Right kidney (tissue), 1 donor: Measurements from ENCODE around the gene FHAD1.
"Not testable (repeated sequence)": the region's sequence is repeated elsewhere in the genome, so short reads cannot be mapped to it uniquely, and the experiment has no call there.

Source experiments
- DNase-seq: peaks from one replicate; pipeline ENCODE4 v3.0.0-alpha.2; 2016

The FHAD1 gene

GRCh38 chr1:15418806-15419515, 171.9 kb downstream of the FHAD1 start:
- no peak for DNase-seq

DNA sequence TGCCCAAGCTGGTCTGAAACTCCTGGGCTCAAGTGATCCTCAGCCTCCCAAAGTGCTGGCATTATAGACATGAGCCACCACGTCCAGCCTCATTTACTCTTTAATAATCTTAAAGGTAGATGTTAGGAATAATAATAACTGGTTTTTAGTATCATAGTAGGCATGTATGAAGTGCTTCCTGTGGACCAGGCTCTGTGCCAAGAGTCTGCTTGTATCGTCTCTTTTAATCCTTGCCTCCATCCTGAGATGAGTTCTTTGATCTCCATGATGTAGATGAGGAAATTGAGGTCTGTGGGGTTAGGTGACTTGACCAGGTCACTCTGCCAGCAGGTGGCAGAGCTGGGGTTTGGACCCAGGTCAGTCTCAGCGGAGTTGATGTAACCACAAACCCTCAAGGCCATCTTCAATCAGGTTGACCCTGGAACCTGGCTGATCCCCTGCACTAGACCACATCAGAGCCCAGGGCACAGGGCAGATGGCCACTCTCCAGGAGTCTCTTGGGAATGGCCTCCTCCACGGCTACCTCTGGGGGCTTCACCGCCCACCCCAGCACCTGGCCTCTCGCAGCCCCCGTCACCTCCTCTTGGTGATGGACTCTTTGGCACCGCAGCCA, 173.9 kb downstream of the FHAD1 start:
- DNase-seq = no peak

DNA sequence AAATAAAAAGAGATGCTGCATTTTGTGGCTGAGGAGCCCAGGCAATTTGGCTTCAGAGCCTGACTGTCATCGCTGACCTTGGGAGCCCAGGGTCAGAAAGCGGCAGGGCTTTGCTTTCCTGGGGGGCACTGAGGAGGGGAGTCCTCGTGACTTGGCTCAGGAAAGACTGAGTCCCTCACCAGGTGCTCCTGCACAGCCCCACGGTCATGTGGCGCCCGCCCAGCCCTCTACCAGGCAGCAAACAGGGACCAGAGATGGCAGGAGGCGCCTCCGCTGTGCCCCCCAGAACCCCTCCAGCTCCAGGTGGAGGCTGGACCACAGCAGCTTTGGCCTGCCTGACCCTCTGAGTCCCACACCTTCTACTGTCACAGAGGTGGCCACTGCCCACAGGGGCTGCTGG, 175.8 kb downstream of the FHAD1 start:
- no peak for DNase-seq

DNA sequence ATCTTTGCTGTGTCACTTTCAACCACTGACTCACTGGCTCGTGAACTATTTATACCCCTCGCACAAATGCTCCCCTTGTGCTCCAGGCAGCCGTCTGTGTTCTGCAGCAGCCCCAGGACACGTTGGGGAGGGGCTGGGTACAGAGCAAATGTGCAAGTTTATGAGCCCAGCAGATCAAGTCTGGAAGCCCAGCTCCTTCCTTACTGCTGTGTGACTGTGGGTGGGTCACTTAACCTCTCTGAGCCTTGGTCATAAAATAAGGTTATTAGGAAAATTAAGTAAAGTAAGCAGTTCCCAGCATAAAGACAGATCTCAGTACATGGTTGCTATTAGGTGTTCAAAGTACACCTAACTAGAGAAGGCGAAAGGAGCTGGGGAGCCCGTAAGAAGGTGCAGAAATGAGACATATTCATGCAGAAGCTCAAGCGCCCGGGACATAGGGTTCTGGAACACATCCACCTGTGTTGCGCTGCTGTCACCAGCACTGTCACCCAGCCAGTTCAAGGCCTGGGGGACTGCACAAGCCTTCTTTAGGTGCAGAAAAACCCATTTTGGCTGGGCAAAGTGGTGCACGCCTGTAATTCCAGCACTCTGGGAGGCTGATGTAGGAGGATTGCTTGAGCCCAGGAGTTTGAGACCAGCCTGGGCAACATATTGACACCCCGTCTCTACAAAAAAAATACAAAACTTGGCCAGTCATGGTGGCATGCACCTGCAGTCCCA, 176.5 kb downstream of the FHAD1 start:
- no peak for DNase-seq

GRCh38 chr1:15424146-15424667, 177.2 kb downstream of the FHAD1 start:
- DNase-seq = no peak

DNA sequence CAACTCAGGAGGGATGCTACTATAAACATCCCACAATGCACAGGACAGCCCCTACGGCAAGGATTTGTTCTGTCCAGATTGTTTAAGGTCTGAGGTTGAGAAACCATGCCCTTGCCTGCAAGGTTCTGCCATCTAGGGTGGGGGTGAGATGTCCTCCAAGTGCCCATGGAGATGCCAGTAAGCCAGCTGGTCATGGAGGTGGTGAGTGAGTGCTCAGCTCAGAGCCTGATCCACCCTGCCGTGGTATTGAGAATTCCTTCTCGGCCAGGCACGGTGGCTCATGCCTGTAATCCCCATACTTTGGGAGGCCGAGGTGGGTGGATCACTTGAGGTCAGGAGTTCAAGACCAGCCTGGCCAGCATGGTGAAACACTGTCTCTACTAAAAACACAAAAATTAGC, 178.0 kb downstream of the FHAD1 start:
- DNase-seq = no peak

DNA sequence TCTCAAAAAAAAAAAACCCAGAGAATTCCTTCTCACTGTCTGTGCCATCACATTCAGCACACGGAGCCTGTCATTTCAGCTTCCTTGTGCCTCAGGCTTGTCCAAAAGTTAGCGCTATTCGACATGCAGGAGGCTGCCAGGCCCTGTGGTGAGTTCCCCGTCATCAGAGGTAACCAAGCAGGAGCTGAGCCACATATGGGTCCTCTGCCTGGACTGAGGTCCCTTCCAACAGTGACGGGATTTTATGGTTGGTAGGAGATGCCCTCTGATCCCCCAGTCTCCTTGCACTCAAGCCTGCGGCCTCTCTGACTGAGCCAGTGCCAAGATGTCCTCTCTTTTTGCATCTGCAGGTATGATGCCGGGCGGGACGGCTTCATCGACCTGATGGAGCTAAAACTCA, 178.5 kb downstream of the FHAD1 start:
- no peak for DNase-seq

GRCh38 chr1:15425958-15426357, 178.9 kb downstream of the FHAD1 start:
- no peak for DNase-seq

- DNase-seq = no peak
Observed at GRCh38 chr1:15426492-15427279, 179.7 kb downstream of the FHAD1 start.

- DNase-seq = no peak
Observed at GRCh38 chr1:15427280-15427666, 180.2 kb downstream of the FHAD1 start.

GRCh38 chr1:15428252-15428651, 181.2 kb downstream of the FHAD1 start:
- DNase-seq = not testable (repeated sequence)

- no peak for DNase-seq
Observed at GRCh38 chr1:15428815-15429435, 181.9 kb downstream of the FHAD1 start.

DNA sequence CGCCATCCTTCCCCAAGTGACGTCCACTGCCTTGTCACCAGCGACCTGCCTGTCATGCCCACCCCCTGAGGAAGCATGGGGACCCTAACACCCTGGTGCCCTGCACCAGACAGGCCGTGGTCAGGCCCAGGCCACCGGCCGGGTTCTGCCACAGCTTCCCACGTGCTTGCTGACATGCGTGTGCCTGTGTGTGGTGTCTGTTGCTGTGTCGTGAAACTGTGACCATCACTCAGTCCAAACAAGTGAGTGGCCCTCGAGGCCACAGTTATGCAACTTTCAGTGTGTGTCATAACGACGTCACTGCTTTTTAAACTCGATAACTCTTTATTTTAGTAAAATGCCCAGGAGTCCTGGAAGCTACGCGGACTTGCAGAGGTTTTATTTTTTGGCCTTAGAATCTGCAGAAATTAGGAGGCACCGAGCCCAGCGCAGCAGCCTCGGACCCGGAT, 182.7 kb downstream of the FHAD1 start:
- no peak for DNase-seq

GRCh38 chr1:15430787-15431570, 184.0 kb downstream of the FHAD1 start:
- DNase-seq = peak; percentile 67

DNA sequence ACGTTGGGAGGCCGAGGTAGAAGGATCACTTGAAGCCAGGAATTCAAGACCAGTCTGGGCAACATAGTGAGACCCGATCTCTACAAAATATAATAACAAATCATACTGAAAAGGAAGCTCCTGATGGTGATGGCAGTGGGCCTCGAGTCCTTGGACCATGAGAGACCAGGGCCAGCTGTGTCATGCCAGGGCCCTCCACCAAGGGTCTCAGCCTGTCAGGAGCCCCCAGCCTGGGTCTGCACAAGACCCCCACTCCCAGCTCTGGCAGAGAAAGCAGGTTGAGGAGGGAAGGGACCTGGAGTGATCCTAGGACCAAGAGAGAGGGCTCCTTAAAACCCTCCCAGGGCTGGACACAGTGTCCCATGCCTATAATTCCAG, 184.5 kb downstream of the FHAD1 start:
- no peak for DNase-seq

GRCh38 chr1:15432324-15432723, 185.3 kb downstream of the FHAD1 start:
- no peak for DNase-seq

GRCh38 chr1:15433471-15433870, 186.4 kb downstream of the FHAD1 start:
- no peak for DNase-seq

GRCh38 chr1:15434739-15435138, 187.7 kb downstream of the FHAD1 start:
- not testable (repeated sequence) for DNase-seq

GRCh38 chr1:15435239-15436077, 188.4 kb downstream of the FHAD1 start:
- no peak for DNase-seq

- DNase-seq = no peak
Observed at GRCh38 chr1:15436881-15437442, 189.9 kb downstream of the FHAD1 start.
